UCSD-AML1 (cell line): ENCODE data around the gene CNTLN.
"Not testable (repeated sequence)": the region's sequence is repeated elsewhere in the genome, so short reads cannot be mapped to it uniquely, and the experiment has no call there.

Experiments
- DNase-seq: peaks from one replicate; lab custom pipeline; 2025; ENCODE audit not compliant: unreplicated experiment; lab: John Stamatoyannopoulos, UW

The CNTLN gene

DNA sequence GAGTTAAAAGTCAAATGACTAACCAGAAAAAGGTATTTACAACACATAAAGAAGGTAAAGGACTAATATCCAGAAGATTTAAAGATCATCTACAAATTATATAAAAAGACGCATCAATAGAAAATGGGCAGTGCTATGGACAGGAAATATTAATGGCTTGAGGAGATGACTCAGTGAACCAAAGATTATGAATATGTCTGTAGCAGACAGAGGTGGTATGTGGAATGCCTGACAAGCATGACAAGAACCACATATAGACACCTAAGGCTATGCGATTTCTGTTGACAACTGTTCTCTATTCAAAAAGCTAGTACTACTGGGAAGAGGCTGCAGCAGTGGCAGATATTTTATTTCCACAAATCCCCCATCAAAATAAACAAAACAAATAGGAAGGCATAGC, 267.0 kb downstream of the CNTLN start:
- no peak for DNase-seq

DNA sequence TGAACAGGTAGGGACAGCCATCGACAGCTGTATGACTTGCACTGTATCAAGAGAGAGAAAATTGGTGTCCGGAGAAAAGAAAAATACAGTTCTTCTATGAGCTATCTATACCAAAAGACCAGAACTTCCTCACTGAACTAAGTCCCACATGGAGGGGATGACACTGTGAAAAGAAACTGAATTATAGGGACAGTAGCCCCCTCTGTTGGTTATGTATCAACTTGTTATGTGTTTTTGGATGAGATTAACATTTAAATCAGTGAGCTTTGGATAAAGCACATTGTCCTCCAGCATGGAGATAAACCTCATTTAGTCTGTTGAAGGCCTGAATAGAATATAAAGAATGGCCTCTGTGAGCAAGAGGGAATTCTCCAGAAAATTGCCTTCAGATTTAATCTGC, 267.5 kb downstream of the CNTLN start:
- DNase-seq, result no peak

DNA sequence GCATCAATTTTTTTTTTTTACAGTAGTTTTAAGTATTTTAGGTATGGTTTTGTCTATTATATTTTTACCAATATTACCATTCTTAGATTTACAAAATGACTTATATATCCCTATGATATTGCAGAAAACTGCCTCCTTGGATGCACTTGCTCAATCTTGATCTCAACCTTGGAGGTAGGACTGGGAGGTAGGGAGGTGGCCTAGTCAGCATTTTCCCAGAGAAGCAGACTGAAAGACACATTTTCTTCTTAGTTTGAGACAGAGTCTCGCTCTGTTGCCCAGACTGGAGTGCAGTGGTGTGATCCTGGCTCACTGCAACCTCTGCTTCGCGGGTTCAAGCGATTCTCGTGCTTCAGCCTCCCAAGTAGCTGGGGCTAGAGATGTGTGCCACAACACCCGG, 268.7 kb downstream of the CNTLN start:
- no peak for DNase-seq

DNA sequence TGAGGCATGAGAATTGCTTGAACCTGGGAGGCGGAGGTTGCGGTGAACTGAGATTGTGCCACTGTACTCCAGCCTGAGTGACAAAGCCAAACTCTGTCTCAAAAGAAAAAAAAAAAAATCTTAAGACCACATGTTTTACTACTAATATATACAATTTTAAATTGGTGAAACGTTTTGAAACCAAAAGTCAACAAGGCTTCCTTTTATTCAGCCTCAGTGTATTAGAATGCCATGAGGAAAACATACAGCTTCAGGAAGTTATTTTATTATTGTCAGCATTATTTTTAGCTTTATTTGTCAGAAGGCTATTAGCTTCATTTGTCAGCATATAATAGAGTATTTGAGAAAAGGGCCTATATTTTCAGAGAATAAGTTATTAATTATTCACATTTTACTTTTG, 280.1 kb downstream of the CNTLN start:
- DNase-seq, result no peak

DNA sequence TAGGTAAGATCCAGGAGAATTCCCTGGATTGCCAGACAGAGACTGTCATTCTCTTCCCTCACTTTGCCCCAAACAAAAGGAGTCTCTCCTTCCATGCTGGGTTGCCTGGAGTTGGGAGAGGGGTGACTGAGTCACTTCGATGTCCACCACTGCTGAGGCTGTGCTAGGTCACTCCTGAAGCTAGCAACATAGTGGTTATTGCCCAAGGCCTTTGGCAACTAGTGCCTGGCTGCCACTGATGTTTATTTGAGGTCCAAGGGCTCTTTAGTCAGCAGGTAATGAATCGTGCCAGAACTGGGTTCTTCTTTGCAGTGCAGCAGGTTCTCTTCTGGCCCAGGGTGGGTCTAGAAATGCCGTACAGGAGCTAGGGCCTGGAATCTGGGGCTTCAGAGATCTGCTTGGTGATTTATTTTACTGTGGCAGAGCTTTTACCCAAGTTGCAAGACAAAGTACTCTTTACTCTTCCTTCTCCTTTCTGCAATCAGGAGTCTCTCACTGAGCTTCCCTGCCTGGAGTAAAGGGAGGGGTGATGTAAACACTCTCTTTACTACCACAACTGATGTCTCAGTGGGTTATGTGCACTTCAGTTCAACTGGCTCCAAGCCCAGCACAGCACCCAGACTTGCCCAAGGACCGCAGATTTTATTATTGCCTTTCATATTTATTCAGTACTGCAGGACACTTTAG, 288.3 kb downstream of the CNTLN start:
- no peak for DNase-seq

GRCh38 chr9:17423681-17424011, 288.8 kb downstream of the CNTLN start:
- DNase-seq, result no peak

- no peak for DNase-seq
These were observed 290.5 kb downstream of the CNTLN start for GRCh38 chr9:17425384-17425783.

DNA sequence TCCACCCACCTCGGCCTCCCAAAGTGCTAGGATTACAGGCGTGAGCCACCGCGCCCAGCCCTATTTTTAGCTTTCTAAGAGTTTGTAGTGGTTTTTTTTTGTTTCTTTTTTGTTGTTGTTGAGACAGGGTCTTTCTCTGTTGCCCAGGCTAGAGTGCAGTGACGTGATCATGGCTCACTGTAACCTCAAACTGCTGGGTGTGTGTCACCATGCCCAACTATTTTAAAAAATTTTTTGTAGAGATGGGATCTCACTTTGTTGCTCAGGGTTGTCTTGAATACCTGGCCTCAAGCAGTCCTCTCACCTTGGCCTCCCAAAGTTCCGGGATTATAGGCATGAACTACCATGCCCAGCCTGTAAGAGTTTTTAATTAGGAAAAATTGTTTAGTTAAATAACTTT, 298.7 kb downstream of the CNTLN start:
- no peak for DNase-seq

GRCh38 chr9:17436854-17437253, 302.0 kb downstream of the CNTLN start:
- no peak for DNase-seq

DNA sequence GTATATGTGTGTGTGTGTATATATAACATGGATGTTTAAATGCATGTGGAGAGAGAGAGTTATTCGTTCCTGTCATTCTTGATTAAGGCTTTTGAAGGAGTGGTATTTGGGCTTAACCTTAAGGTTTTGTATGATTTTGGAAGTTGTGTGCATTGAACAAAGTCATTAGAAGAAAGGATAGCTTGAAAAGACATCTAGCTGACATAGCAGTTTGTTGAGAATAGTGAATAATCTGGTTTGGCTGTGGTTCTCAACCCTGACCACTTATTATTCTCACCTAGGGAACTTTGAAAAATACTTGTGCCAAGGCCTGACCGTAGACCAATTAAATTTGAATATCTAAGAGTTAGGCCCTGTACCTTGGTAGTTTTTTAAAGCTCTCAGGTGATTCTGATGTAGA, 303.0 kb downstream of the CNTLN start:
- DNase-seq, result no peak

DNA sequence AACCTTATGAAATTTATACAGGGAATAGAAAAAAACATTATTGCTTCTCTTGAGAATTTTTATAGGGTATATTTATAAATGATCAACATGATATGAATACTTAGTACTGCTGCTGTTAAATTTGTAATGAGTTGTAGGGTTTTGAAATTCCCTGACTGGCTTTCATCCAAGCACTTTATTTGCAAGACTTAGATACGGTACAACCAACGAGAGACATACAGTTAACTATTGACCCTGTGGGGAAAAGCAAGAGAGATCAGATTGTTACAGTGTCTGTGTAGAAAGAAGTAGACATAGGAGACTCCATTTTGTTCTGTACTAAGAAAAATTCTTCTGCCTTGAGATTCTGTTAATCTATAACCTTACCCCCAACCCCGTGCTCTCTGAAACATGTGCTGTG, 310.3 kb downstream of the CNTLN start:
- not testable (repeated sequence) for DNase-seq

- DNase-seq, result no peak
These were observed 318.9 kb downstream of the CNTLN start for GRCh38 chr9:17453751-17454150.

DNA sequence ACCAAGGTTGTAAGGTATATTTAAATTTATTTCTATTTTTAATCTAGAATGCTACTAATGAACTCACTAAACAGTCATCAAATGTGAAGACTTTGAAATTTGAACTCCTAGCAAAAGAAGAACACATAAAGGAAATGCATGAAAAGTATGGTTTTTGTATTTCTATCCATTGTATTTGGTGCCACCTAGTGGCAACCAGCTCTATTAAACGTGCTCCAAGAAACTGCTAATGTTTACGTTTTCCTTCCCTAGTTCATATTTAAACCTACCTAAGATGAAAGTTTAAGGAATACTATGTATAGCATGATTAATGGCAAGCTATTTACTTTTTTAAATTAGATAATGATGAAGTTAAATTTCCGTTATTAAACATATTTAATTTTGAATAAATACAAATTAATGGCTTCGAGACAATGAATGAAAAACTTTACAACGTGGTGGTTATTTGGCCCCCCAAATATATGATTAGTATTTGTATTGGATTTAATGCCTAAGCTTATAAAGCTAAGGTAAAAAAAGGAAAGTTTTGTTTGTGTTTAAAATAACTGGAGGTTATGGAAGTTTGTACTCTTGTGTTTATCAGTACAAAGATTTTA, 328.1 kb downstream of the CNTLN start:
- DNase-seq, result no peak

GRCh38 chr9:17470036-17470813, 335.4 kb downstream of the CNTLN start:
- no peak for DNase-seq

- no peak for DNase-seq
These were observed 337.3 kb downstream of the CNTLN start for GRCh38 chr9:17472126-17472525.

- DNase-seq, result no peak
These were observed 341.6 kb downstream of the CNTLN start for GRCh38 chr9:17476401-17476800.

DNA sequence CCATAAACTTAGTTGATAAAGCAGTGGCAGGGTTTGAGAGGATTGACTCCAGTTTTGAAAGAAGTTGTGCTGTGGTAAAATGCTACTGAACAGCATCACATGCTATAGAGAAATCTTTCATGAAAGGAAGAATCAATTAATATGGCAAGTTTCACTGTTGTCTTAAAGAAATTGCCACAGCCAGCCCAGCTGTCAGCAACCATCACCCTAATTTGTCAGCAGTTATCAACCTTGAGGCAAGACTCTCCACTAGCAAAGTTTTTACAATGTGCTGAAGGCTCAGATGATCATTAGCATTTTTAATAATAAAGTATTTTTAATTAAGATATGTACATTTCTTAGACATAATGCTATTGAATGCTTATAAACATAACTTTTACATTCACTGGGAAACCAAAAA, 343.0 kb downstream of the CNTLN start:
- no peak for DNase-seq

DNA sequence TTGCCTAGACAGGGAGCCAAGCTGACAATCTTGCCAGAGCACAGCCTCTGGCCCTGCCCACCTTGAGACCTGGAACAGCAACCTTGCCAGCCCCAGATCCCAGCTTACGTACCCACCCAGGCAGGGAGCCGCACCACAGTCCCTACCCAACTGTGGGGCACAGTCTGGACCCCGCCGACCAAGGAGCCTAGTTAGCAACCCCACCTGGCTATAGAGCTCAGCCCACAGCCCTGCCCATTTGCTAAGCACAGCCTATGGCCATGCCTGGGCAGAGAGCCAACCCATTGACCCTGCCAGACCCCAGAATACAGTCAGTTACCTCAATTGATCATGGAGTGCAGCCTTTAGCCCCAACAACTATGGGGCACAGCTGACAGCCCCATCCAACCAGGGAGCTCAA, 346.1 kb downstream of the CNTLN start:
- DNase-seq, result no peak

DNA sequence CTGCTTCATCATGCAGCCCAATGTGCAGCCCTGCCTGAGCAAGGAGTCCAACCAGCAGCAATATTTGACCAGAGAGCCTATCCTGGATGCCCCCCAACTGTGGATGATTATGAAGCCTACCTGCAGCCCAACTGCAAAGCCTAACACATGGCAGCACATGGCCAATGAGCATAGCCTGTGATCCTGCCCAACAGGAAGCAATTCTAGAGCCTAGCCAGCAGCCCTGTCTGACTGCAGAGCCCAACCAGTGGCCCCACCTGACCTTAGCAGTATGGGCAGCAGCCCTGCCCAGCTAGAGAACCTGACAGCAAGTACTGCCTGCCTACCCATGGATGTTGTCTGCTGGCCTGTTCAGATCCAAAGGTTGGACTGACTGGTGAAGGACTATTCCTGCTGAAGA, 346.7 kb downstream of the CNTLN start:
- DNase-seq, result peak; percentile 7

GRCh38 chr9:17484906-17485305, 350.1 kb downstream of the CNTLN start:
- DNase-seq, result no peak

DNA sequence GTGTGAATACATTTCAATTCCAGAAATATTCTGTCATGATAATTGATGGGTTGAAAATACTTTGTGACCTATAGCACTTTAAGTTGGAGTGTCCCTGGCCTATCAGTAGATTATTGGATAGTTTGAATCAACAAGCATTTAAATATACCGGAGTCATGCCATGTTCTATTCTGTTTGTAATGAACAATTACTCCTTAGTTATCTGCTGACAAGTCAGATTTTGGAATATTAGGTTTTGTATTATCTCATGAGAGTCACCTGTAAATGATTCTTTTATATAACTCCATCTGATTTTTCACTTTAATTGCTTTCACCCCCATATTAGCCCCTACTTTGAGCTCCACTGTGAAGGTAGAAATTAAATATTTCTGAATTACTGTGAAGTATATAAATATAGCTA, 351.6 kb downstream of the CNTLN start:
- DNase-seq, result no peak

DNA sequence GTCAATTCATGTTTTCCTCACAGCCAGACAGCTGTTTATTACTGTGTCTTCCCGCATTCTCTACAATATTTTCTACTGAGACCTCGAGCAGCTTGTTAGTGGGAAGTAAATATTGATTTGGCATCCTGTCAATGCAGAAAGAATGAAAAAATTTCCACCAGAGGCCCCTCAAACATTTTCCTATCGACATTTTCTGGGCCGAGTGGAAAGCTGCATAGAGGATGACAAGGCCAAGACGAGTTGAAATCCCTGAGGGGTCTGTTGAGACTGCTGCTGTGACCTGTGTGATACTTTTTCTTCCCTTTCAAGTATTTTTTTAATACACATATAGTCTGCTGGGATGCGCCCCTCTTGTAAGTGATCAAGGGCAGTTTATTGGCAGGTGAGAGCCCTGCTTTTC, 352.6 kb downstream of the CNTLN start:
- DNase-seq, result no peak

GRCh38 chr9:17488662-17489061, 353.8 kb downstream of the CNTLN start:
- no peak for DNase-seq
